ENCODE results near the gene NFATC2. TPM values are rescaled to one million over a fixed set of nuclear protein-coding genes. Genes with fewer than 3 reads are reported as not detected.

Gene NFATC2
- total RNA-seq, 3 donors from 2014 or later (not counting 1 experiment from before 2014, with no cell fraction given): 141 to 195 (median 160) TPM

DNA sequence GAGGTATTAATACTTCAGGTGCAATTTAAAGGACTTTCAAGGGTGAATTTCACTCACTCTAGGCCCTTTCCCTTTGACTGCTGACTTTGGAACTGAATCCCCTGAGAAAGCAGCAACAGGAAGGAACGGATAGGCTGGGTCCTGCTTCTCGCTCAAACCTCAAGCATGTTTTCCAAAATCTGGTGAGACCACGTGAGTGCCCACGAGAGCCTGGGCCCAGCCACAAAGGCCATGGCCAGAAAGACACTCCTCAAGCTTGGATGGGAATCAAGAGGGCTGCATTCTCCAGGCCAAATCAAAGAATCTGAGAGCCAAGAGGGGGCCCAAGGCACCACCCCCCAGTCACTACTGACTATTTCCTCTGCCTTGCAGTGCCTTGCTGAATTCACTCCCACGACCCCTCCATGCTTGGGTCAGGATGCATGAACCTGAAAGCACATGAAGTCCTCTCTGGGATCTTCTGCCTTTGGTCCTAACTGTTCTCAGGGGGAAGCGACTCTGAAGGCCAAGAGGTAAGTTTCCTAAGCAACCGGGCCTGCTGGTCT is 146.1 kb downstream of the NFATC2 start:
- Mint-ChIP-seq H3K4me1 (peaks cover 59 to 67% of the 10 kb centered on the region in 2 donors), H3K27ac (peak overlapping the region; percentile 24 to 100), H3K9me3 (no peaks in the 10 kb centered on the region), H3K4me3 (no peak overlapping the region), H3K27me3 (ENCODE audit: low read depth in 2 of 2) (no peaks in the 10 kb centered on the region), H3K36me3 (peaks cover 14% of the 10 kb centered on the region)
- TF ChIP-seq, protein P1, sequence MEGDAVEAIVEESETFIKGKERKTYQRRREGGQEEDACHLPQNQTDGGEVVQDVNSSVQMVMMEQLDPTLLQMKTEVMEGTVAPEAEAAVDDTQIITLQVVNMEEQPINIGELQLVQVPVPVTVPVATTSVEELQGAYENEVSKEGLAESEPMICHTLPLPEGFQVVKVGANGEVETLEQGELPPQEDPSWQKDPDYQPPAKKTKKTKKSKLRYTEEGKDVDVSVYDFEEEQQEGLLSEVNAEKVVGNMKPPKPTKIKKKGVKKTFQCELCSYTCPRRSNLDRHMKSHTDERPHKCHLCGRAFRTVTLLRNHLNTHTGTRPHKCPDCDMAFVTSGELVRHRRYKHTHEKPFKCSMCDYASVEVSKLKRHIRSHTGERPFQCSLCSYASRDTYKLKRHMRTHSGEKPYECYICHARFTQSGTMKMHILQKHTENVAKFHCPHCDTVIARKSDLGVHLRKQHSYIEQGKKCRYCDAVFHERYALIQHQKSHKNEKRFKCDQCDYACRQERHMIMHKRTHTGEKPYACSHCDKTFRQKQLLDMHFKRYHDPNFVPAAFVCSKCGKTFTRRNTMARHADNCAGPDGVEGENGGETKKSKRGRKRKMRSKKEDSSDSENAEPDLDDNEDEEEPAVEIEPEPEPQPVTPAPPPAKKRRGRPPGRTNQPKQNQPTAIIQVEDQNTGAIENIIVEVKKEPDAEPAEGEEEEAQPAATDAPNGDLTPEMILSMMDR (IDR thresholded peaks at IDR 0.05): no peak
- WGBS (ENCODE audit: insufficient coverage): 80% methylated on average over 7 of the region's 7 CpGs
- Histone ChIP-seq H3K4me1 (ENCODE audit: control insufficient read depth, insufficient read depth, low read length) (peaks cover 39% of the 10 kb centered on the region), H3K9me3 (ENCODE audit: control insufficient read depth, insufficient read depth, low read length) (no peaks in the 10 kb centered on the region), H3K27ac (ENCODE audit: low read length) (no peak overlapping the region), H3K36me3 (ENCODE audit: control insufficient read depth, insufficient read depth, low read length) (peaks cover 49% of the 10 kb centered on the region), H3K27me3 (ENCODE audit: control insufficient read depth, insufficient read depth, low read length) (no peaks in the 10 kb centered on the region), H3K4me3 (ENCODE audit: low read length) (no peak overlapping the region)
- DNase-seq: no peak
- intact Hi-C loops (cut with micrococcal nuclease): no loop called here
- no peak for ATAC-seq

DNA sequence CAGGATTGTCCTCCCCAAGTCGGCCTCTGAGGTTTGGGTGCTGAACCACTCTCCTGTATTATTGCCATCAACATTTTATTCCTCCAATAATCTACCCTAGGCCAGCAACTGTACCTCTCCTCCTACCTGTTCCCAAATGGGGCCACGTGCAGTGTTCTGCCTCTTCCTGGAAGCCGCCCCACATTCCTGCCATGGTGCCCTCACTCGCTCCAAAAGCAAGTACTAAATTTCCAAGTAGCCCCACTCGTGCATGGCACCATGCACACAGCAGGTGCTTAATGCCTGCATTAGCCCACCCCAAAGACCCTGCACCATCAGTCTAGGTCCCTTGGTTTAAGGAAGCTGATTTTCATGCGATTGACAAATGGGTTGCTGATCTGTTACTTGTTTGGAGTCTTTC is 147.8 kb downstream of the NFATC2 start:
- Mint-ChIP-seq H3K27ac (peak overlapping the region; percentile 78 to 82), H3K36me3 (peaks cover 14% of the 10 kb centered on the region), H3K4me1 (peaks cover 50 to 65% of the 10 kb centered on the region in 2 donors), H3K4me3 (no peak overlapping the region), H3K27me3 (ENCODE audit: low read depth in 2 of 2) (no peaks in the 10 kb centered on the region), H3K9me3 (no peaks in the 10 kb centered on the region)
- H3K4me3 ChIP-seq (ENCODE audit: low read length): no peak overlapping the region
- intact Hi-C loops (cut with micrococcal nuclease): no loop called here
- no peaks in the 10 kb centered on the region for H3K27me3 ChIP-seq (ENCODE audit: control insufficient read depth, insufficient read depth, low read length)
- ATAC-seq: no peak
- peaks cover 33% of the 10 kb centered on the region for H3K4me1 ChIP-seq (ENCODE audit: control insufficient read depth, insufficient read depth, low read length)
- no peak overlapping the region for H3K27ac ChIP-seq (ENCODE audit: low read length)
- H3K36me3 ChIP-seq (ENCODE audit: control insufficient read depth, insufficient read depth, low read length): peaks cover 61% of the 10 kb centered on the region
- H3K9me3 ChIP-seq (ENCODE audit: control insufficient read depth, insufficient read depth, low read length): no peaks in the 10 kb centered on the region
- no peak for DNase-seq
- WGBS (ENCODE audit: insufficient coverage): 96% methylated on average over 6 of the region's 6 CpGs
- TF ChIP-seq, protein P1 (IDR thresholded peaks at IDR 0.05): no peak

DNA sequence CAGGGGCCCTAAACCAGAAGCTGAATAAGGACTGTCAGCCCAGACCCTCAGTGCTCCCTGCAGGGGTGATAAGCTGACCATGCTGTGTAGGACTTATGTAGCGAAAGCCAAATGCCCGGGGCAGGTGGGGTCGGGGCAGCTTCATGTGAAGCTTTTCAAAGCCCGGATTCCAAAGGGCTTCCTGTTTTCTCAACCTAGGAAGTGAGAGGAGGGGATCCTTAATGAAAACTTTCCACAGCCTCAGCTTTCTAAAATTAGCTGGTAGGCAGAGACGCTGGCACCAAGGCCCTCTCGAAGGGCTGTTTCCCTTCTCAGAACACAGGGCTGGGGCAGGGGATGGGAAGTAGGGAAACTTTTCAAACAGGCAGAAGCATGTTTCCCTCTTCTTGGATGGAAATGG is 148.9 kb downstream of the NFATC2 start:
- H3K27ac Mint-ChIP-seq: peak overlapping the region; percentile 78 to 80
- H3K4me3 Mint-ChIP-seq: no peak overlapping the region
- no peaks in the 10 kb centered on the region for H3K27me3 ChIP-seq (ENCODE audit: control insufficient read depth, insufficient read depth, low read length)
- no peak for ATAC-seq
- peaks cover 66% of the 10 kb centered on the region for H3K36me3 ChIP-seq (ENCODE audit: control insufficient read depth, insufficient read depth, low read length)
- no peak overlapping the region for H3K4me3 ChIP-seq (ENCODE audit: low read length)
- peaks cover 50 to 65% of the 10 kb centered on the region in 2 donors for H3K4me1 Mint-ChIP-seq
- TF ChIP-seq, protein P1 (IDR thresholded peaks at IDR 0.05): no peak
- no peak overlapping the region for H3K27ac ChIP-seq (ENCODE audit: low read length)
- intact Hi-C loops (cut with micrococcal nuclease): no loop called here
- peaks cover 31% of the 10 kb centered on the region for H3K4me1 ChIP-seq (ENCODE audit: control insufficient read depth, insufficient read depth, low read length)
- H3K27me3 Mint-ChIP-seq (ENCODE audit: low read depth in 2 of 2): no peaks in the 10 kb centered on the region
- no peaks in the 10 kb centered on the region for H3K9me3 Mint-ChIP-seq
- H3K36me3 Mint-ChIP-seq: peaks cover 14% of the 10 kb centered on the region
- DNase-seq: no peak
- WGBS (ENCODE audit: insufficient coverage): 65% methylated on average over 5 of the region's 6 CpGs
- H3K9me3 ChIP-seq (ENCODE audit: control insufficient read depth, insufficient read depth, low read length): no peaks in the 10 kb centered on the region

DNA sequence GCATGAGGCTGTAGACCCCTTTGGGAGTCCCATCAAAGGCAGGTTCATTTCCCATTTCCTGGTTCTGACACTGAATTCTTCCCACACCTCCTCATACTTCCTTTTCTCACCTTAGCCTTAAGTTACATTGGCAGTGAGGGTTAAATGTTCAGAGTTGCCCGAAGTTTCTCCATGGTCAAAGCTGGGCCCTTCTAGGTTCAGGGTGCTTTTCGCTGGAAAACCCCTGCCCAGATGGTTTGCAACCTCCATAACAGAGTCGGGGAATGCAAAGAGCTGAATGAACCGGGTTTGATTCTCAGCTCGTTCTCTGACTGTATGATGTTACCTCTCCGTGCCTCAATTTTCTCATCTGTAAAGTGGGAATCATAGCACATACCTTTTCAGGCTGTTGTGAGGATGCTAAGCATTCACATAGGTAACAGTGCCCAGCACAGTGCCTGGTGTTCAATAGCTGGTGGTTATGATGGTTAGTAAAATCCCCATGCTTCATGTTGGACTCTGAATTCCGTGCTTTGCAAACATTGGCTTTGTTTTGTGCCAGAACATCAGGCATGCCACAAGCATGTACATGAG is 149.8 kb downstream of the NFATC2 start:
- H3K36me3 Mint-ChIP-seq: peaks cover 14% of the 10 kb centered on the region

More for the DNA sequence above, 149.8 kb downstream of the NFATC2 start:
- Mint-ChIP-seq H3K4me1 (peaks cover 57 to 66% of the 10 kb centered on the region in 2 donors), H3K4me3 (no peak overlapping the region), H3K9me3 (no peaks in the 10 kb centered on the region), H3K27me3 (ENCODE audit: low read depth in 2 of 2) (no peaks in the 10 kb centered on the region), H3K27ac (peak overlapping the region; percentile 35 to 80)
- Histone ChIP-seq H3K4me1 (ENCODE audit: control insufficient read depth, insufficient read depth, low read length) (peaks cover 28% of the 10 kb centered on the region), H3K9me3 (ENCODE audit: control insufficient read depth, insufficient read depth, low read length) (no peaks in the 10 kb centered on the region), H3K4me3 (ENCODE audit: low read length) (no peak overlapping the region), H3K27ac (ENCODE audit: low read length) (no peak overlapping the region), H3K27me3 (ENCODE audit: control insufficient read depth, insufficient read depth, low read length) (no peaks in the 10 kb centered on the region), H3K36me3 (ENCODE audit: control insufficient read depth, insufficient read depth, low read length) (peaks cover 62% of the 10 kb centered on the region)
- ATAC-seq (no peak), DNase-seq (no peak)
- intact Hi-C loops (cut with micrococcal nuclease): no loop called here
- WGBS (ENCODE audit: insufficient coverage): 75% methylated on average over 7 of the region's 7 CpGs
- TF ChIP-seq, protein P1 (IDR thresholded peaks at IDR 0.05): no peak

All from natural killer cell (primary cell).